Kidney (tissue), 14 donors: Measurements from ENCODE around the gene RALY. TPM values are rescaled to one million over a fixed set of nuclear protein-coding genes. Genes with fewer than 3 reads are reported as not detected.

Experiments used
- DNase-seq, 5 donors: peaks; one replicate each; pipeline ENCODE4 v3.0.0-alpha.2; 2013 to 2020
- FAIRE-seq: peaks from 2 replicates; lab custom pipeline; 2012; peaks lifted over from hg19 to GRCh38; lab: Jason Lieb, UNC
- H3K27ac ChIP-seq, 2 donors: one replicate each; pipeline ENCODE4 v1.7.0; 2013; ENCODE audit warnings: low read depth in 2 of 2, low read length in 2 of 2, inconsistent platforms in 1 of 2
- H3K27me3 ChIP-seq: one replicate; pipeline ENCODE4 v1.7.1; 2013; ENCODE audit warnings: low read length, inconsistent platforms; ENCODE audit not compliant: control insufficient read depth, insufficient read depth
- H3K36me3 ChIP-seq, 3 donors: one replicate each; pipeline versions ENCODE4 v1.7.0 to v1.7.1; 2013; ENCODE audit warnings: low read length in 3 of 3, control low read depth in 1 of 3, inconsistent platforms in 1 of 3; ENCODE audit not compliant: insufficient read depth in 3 of 3, control insufficient read depth in 2 of 3
- H3K4me1 ChIP-seq, 3 donors: one replicate each; pipeline versions ENCODE4 v1.7.0 to v1.7.1; 2013; ENCODE audit warnings: low read length in 3 of 3, inconsistent platforms in 1 of 3, low read depth in 1 of 3; ENCODE audit not compliant: control insufficient read depth in 2 of 3, insufficient read depth in 2 of 3
- H3K4me3 ChIP-seq, 3 donors: one replicate each; pipeline versions ENCODE4 v1.7.0 to v1.8.1; 2013; ENCODE audit warnings: low read length in 3 of 3, control low read depth in 1 of 3, inconsistent platforms in 1 of 3
- H3K9ac ChIP-seq, 3 donors: one replicate each; pipeline versions ENCODE4 v1.7.0 to v1.7.1; 2013; ENCODE audit warnings: low read length in 3 of 3, control low read depth in 1 of 3, inconsistent platforms in 1 of 3
- H3K9me3 ChIP-seq, 3 donors: one replicate each; pipeline versions ENCODE4 v1.7.0 to v1.7.1; 2013; ENCODE audit warnings: low read length in 3 of 3, control low read depth in 1 of 3, inconsistent platforms in 1 of 3; ENCODE audit not compliant: control insufficient read depth in 2 of 3, insufficient read depth in 1 of 3
- intact Hi-C: fragments of 100-400 bp; cut with DNase I; formaldehyde crosslinking; loops from one replicate; pipeline ENCODE4 v1.11.1; 2022
- polyA plus RNA-seq: library from polyadenylated mRNA; stranded (reverse); fragments of 350-450 nt; fragmentation: Illumina TruSeq; extraction: RNeasy Lipid Tissue Mini Kit (QIAGEN cat#74804); gene quantifications from one replicate; pipeline ENCODE4 v1.2.3, GENCODE V29; 2014; ENCODE audit warnings: low read depth, low replicate concordance; ENCODE audit not compliant: insufficient read depth
- total RNA-seq: library from RNA; stranded (reverse); fragmentation: NEBNext Ultra II Directional; extraction: Animal tissue kit (Norgen Biotek cat#: 25700); gene quantifications from one replicate; pipeline ENCODE4 v1.2.1, GENCODE V29; 2021
- TF ChIP-seq, protein P1 (sequence below): IDR thresholded peaks from 3 replicates; pipeline ENCODE4 v1.5.1; 2012; ENCODE audit warnings: mild to moderate bottlenecking, moderate library complexity, borderline replicate concordance; ENCODE audit not compliant: insufficient read depth; ENCODE audit errors: extremely low read depth
- donor health status: control.
- donor health status: control.
- donor health status: control.
- donor health status: control.
- donor health status: control.
- donor health status: DM: yes; HTN: yes; CAD: no.
- donor health status: Normal renal cell carcinoma (clear cell type).

The RALY gene
- total and polyA plus RNA-seq, 2 donors from 2014 or later: 119 to 138 TPM

GRCh38 chr20:34122274-34122980 lies 128.7 kb downstream of the RALY start:
- Histone ChIP-seq H3K27me3 (no peaks in the 10 kb centered on the region), H3K4me3 (no peak overlapping the region), H3K27ac (no peak overlapping the region), H3K9ac (no peak overlapping the region), H3K4me1 (no peaks in the 10 kb centered on the region), H3K9me3 (no peaks in the 10 kb centered on the region), H3K36me3 (no peaks in the 10 kb centered on the region)
- FAIRE-seq: no peak
- TF ChIP-seq, protein P1, sequence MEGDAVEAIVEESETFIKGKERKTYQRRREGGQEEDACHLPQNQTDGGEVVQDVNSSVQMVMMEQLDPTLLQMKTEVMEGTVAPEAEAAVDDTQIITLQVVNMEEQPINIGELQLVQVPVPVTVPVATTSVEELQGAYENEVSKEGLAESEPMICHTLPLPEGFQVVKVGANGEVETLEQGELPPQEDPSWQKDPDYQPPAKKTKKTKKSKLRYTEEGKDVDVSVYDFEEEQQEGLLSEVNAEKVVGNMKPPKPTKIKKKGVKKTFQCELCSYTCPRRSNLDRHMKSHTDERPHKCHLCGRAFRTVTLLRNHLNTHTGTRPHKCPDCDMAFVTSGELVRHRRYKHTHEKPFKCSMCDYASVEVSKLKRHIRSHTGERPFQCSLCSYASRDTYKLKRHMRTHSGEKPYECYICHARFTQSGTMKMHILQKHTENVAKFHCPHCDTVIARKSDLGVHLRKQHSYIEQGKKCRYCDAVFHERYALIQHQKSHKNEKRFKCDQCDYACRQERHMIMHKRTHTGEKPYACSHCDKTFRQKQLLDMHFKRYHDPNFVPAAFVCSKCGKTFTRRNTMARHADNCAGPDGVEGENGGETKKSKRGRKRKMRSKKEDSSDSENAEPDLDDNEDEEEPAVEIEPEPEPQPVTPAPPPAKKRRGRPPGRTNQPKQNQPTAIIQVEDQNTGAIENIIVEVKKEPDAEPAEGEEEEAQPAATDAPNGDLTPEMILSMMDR: no peak
- intact Hi-C loops: no loop called here
- no peak for DNase-seq

GRCh38 chr20:34123309-34123708 lies 129.6 kb downstream of the RALY start:
- intact Hi-C loops: no loop called here
- no peak overlapping the region for H3K9ac ChIP-seq

GRCh38 chr20:34124469-34125249 lies 130.9 kb downstream of the RALY start:
- H3K36me3 ChIP-seq: no peaks in the 10 kb centered on the region
- peaks cover 0 to 2% (median 0%) of the 10 kb centered on the region in 3 donors for H3K4me1 ChIP-seq
- TF ChIP-seq, protein P1: no peak
- no peak overlapping the region for H3K4me3 ChIP-seq
- no peaks in the 10 kb centered on the region for H3K9me3 ChIP-seq
- H3K27ac ChIP-seq: no peak overlapping the region
- H3K27me3 ChIP-seq: no peaks in the 10 kb centered on the region
- DNase-seq (no peak), FAIRE-seq (no peak)
- H3K9ac ChIP-seq: no peak overlapping the region
- intact Hi-C loops: no loop called here

More at GRCh38 chr20:34123309-34123708, 129.6 kb downstream of the RALY start:
- H3K9me3 ChIP-seq: no peaks in the 10 kb centered on the region
- DNase-seq (no peak), FAIRE-seq (no peak)
- no peaks in the 10 kb centered on the region for H3K36me3 ChIP-seq
- H3K27ac ChIP-seq: no peak overlapping the region
- H3K4me3 ChIP-seq: no peak overlapping the region
- H3K27me3 ChIP-seq: no peaks in the 10 kb centered on the region
- no peaks in the 10 kb centered on the region for H3K4me1 ChIP-seq
- TF ChIP-seq, protein P1: no peak
